Muscle of back (tissue), 13 donors: Measurements from ENCODE around the gene CEP83. TPM values are rescaled to one million over a fixed set of nuclear protein-coding genes. Genes with fewer than 3 reads are reported as not detected.
"Not testable (repeated sequence)": the region's sequence is repeated elsewhere in the genome, so short reads cannot be mapped to it uniquely, and the experiment has no call there.

ENCODE experiments used
- DNase-seq, 3 donors: peaks; one replicate each; pipeline versions ENCODE4 v3.0.0 to v3.0.0-alpha.2; 2013
- long read RNA-seq, 9 donors: transcript quantifications; one replicate each; lab custom pipeline, GENCODE V29; 2026
- polyA plus RNA-seq, 10 donors: library from polyadenylated mRNA; unstranded; fragments of 120-200 nt; gene quantifications; one replicate each; pipeline ENCODE4 v1.2.1, GENCODE V29; 2013; ENCODE audit not compliant: insufficient read length in 10 of 10

The CEP83 gene, protein sequence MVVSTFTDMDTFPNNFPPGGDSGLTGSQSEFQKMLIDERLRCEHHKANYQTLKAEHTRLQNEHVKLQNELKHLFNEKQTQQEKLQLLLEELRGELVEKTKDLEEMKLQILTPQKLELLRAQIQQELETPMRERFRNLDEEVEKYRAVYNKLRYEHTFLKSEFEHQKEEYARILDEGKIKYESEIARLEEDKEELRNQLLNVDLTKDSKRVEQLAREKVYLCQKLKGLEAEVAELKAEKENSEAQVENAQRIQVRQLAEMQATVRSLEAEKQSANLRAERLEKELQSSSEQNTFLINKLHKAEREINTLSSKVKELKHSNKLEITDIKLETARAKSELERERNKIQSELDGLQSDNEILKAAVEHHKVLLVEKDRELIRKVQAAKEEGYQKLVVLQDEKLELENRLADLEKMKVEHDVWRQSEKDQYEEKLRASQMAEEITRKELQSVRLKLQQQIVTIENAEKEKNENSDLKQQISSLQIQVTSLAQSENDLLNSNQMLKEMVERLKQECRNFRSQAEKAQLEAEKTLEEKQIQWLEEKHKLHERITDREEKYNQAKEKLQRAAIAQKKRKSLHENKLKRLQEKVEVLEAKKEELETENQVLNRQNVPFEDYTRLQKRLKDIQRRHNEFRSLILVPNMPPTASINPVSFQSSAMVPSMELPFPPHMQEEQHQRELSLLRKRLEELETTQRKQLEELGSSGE
- polyA plus RNA-seq: 10 to 100 TPM; 10.1 to 27.7 (median 16.2) TPM
- long read RNA-seq, donor 1: 0 reads
- long read RNA-seq, donor 2, partial matches to known transcripts: 0 of 2 reads
- long read RNA-seq, donor 2, other reads (novel, unspliced or antisense): 0 of 2 reads
- long read RNA-seq, donor 3: 0 reads
- long read RNA-seq, donor 4: 0 reads
- long read RNA-seq, donor 5: 0 reads
- long read RNA-seq, donor 6: 0 reads
- long read RNA-seq, donor 7: 0 reads
- long read RNA-seq, donor 8: 0 reads
- long read RNA-seq, donor 9: 0 reads

DNA sequence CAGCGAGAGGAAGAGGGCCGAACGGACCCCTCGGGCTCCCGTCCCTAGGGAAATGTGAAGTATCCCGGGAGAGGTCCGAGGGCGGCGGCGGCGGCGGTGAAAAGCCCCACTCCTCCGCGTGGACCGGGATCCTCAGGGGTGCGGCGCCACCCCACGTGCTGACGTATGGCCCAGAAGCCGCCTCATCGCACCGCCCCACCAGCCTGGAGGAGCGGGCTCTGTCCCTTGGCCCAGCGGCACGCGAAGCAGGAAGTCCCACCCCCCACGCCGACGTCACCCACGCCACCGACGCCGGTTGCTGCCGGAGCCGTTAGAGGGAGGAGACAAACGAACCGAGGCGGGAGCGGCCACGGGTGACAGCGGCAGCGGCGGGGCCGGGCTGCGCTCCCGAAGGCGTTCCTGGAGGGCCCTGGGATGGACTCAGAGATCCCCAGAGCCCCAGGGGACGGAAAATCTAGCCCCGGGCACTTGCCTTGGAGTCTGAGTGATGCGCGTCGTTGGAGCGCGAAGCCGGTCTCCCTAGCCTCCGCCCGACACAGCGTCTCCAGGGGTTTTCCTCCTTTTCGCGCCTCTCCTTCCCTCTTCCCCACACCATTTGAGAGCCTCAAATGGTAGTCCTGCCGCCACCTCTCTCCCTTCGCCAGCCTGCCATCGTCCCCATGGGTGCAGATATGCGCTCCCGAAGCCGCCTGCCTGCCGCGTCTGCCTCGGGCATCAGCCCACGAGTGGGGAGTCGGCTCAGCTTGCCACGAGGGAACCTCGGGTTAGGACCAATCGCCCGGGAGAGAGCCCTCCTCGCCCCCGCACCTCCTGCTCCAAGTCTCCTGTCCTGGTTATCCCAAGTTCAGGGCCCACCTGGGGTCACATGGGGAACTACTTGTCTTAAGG is at the start of gene CEP83:
Gene CEP83 (minus strand): TSS at position 140 of the 888 bp plus-strand sequence. CDS start 47,377 bp downstream, outside the sequence.
- DNase-seq: peak; percentile 92 to 98 (median 95)

DNA sequence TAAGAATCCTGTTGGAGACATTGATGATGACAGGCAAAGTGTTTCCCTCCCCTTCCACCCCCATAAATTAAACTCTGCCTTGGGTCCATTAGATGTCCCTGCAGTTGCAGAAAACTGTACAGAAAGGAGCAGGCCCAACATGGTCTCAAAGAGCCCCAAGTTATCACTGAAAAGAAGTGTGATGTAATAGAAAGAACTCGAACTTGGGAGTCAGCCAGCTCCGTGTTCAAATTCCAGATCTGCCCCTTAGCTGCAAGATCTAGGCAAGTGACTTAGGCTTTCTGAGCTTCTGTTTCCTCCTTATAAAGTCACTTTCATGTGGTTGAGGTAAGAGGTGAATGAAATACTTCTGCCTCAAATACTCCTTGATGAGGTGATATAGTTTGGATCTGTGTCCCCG is 49.6 kb upstream of the CEP83 start:
- no peak for DNase-seq

DNA sequence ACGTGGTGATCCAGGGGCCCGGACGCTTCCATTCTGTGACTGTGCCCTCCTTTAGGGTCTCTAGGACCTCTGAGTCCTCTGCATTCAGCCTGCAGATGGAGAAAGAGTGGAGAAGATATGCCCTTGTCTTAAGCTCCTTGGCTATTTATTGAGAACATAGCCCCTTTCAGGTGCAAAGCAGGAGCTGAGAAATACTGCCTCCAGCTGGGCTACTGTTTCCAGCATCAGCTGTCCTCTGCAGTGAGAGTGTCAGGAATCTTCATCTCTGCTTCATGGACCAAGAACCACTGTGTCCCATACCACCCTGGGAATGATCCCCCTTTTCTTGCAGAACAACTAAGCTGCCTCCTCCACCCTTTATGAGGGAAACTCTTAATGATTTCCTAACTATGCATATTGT is 47.8 kb upstream of the CEP83 start:
- no peak for DNase-seq

DNA sequence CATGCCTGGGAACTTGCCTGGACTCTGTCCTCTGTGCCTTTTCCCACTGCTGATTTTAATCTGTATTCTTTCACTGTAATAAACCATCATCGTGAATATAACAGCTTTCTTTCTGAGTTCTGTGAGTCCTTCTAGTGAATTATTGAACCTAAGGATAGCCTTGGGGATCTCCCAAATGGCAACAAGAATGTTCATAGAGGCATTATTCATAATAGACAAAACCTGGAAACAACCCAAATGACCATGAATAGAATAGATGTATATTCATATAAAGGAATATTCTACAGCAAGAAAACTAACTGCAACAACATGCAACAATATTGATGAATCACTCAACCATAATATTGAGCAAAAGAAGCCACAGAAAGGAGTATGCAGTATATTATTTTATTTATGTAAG is 44.7 kb upstream of the CEP83 start:
- DNase-seq: no peak

DNA sequence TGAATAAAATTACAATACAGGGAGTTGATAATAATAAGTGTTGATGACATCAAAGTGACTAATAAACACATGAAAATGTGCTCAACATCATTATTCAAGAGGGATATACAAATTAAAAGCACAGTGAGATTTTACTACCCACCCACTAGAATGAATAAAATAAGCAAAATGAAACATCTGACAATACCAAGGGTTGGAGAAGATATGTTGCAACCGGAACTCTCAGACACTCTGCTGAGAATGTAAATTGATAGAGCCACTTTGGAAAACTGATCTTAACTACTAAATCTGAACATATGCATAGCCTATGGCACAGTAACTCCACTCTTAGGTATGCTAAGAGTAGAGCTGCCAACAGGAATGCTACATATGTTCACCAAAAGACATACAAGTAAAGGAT is 44.0 kb upstream of the CEP83 start:
- DNase-seq: no peak

DNA sequence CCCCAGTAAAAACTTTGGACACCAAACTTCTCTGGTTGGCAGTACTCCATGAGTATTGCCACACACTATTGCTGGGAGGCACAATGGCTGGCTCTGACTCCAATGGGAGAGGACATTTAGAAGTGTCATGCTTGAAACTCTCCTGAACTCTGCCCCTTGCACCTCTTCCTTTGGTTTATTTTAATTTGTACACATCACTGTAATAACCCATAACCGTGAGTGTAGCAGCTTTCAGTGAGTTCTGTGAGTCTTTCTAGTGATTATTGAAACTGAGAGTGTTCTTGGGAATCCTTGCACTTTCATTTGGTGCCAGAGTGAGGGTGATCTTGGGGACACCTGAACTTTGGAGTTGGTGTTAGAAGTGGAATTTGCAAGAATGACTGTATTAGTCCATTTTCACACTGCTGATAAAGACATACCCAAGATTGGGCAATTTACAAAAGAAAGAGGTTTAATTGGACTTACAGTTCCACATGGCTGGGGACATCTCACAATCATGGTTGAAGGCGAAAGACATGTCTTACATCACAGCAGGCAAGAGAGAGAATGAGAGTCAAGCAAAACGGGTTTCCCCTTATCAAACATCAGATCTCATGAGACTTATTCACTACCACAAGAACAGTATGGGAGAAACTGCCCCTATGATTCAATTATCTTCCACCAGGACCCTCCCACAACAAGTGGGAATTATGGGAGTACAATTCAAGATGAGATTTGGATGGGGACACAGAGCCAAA is 41.3 kb upstream of the CEP83 start:
- no peak for DNase-seq

DNA sequence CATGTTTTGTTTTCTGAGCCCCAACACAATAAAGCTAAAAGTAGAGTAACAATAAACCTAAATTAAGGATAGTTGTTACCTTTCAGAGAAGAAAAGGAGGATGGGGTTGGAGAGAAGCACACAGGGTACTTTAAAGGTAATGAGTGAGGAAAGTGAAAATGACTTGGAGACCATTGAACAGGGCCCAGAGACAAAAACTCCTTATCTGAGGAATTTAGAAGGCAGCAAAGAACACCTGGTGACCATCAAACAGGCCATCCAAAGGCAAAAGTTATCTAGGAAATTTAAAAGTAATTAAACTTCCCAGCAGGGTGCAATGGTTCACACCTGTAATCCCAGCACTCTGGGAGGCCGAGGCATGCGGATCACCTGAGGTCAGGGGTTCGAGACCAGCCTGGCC is 39.0 kb upstream of the CEP83 start:
- DNase-seq: no peak

DNA sequence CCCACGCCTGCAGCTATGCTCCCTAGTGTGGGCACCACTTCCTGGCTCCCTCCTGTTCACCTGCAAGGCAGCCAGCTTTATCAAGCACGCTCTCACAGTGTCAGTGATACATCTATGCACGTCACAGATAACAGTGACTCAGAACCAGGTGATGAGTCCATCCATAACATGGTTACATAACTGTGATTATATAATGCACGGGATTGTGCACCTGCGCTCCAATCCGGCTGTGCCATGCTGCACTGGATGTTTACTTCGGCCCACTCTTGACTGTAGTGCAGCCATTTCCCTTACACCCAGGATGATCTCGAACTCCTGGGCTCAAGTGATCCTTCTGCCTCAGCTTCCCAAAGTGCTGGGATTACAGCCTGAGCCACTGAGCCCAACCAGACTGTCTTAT is 38.4 kb upstream of the CEP83 start:
- no peak for DNase-seq

DNA sequence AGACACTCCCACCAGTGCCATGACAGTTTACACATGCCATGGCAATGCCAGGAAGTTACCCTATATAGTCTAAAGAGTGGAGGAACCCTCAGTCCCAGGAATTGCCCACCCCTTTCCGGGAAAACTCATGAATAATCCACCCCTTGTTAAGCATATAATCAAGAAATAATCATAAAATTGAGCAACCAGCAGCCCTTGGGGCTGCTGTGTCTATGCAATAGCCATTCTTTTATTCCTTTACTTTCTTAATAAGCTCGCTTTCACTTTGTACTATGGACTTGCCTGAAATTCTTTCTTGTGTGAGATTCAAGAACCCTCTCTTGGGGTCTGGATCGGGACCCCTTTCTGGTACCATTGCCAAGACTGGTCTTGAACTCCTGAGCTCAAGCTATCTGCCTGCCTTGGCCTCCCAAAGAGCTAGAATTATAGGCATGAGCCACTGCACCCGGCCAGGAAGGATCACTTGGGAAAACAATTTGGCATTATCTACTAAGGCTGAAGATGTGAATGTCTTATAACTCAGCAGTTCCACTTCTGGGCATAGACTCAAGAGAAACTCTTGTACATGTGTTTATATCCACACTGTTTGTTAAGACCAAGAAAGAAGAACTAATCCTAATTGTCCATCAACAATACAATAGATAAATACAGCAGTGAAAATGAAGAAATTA is 35.9 kb upstream of the CEP83 start:
- peak; percentile 9 to 75 (median 55) for DNase-seq

DNA sequence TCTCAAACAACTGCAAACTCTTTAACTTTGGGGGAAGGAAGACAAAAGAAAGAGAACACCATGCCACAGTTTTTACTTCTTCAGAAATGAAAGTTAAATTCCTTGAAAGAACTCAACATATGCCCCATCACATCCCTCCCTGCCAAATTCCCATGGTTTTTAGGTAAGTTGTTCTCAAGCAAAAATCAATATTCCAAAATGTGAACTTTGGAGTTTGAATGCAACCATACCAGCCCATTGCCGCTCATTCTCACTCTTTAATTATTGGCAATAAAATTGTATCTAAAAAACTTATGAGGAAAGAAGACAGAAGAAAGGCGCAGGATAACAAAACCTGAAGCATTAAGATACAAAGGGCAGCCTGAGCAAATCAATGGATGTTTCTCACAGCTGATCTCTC is 31.8 kb upstream of the CEP83 start:
- DNase-seq: no peak

DNA sequence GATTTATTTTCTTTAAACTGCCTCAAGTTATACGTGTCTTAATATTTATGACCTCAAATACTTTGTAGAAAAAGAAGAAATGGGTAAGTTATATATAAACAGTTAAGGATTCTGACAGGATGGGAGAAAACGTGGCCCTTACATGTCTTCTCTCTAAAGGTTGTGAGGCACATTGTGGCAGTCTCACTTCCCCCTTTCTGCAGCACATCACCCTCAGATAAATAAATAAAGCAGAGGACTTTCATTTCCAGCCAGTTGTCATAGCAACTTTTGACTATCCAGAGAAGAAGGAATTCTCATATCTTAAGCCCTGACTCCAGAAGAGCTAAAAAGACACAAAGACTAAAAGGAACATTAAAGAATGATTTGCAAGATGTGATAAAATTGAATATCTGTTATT is 28.8 kb upstream of the CEP83 start:
- peak in 1 of 3 donors; percentile 7 for DNase-seq

DNA sequence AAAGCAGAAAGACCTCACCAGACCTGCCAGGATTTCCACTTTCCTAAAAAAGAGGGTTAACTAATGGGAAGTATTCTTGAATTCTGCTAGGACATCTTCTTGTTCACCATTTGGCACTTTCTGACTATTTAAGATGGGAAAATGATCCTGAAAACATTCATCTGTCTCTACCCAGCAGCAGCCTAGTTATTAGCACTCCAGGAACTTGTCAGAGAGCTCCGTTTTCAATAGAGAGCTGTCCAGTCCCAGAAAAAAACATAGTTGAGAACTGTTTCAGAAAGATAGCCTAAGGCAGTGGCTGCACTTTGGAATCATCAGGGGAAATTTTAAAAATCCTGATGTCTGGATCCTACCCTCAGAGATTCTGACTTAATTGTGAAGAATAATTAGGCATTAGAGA is 22.1 kb upstream of the CEP83 start:
- no peak for DNase-seq

DNA sequence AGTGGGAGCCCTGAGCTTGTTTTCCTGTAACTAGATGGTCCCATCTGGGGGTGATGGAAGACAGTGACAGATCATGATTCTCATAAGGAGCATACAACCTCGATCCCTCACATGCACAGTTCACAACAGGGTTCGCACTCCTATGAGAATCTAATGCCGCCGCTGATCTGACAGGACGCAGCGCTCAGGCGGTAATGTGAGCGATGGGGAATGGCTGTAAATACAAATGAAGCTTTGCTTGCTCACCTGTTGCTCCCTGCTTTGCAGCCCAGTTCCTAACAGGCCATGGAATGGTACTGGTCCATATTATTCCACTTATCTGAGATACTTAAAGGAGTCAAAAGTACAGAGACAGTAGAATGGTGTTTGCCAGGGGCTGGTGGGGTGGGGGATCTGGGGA is 9.9 kb upstream of the CEP83 start:
- no peak for DNase-seq

DNA sequence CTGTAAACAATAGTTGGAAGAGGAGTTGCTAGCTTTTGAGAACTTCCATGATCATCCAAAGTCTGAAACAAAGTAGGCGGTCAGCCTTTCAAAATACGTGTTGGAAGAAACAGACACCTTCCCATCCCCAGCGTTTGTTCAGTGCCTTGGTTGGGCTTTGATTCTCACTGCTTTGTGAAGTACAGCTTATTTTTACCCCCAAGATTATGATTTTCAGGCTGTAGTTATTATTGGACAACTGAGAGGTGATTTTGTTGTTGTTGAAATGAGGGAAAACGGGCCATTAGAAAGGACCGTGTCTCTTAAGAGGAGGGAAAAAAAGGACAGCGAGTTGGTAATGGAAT is 921 bp upstream of the CEP83 start:
- peak in 2 of 3 donors; percentile 23 to 52 for DNase-seq

DNA sequence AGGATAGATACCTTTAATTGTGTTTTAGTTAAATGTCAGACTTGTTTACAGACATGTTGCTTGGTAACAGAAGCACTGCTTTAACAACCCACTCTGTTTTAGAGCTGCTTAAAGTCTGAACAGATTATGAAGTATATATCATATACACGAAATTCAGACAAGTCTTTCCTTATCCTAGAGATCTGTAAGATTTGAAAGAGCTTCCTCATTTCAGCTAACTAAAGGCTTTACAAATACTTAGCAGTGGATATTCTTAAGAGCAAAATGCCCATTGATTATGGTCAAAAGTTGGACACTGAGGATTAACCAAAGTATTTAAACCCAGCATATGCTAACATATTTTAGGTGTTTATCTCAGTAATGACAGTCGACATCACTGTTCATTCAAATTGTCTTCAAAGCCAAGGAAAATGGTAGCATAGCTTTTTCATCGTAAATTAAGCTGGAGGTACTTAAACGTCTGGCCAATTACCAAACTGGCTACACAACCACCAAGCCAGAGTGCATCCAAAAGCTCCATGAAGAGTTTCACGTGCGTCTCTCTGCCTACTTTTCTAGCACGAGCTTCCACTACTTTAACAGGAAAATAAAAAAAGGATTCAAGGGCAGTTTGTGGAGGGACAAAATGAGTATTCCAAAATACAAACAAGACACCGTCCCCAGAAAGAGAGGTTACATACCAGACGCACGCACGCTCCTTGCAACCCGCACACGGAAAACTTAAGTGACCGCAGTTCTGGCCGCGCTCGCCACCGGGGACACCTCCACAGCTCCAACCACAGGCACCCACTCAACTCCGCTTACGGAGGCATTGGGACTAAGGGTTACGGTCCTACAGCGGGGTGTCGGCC is 565 bp downstream of the CEP83 start:
- DNase-seq: peak in 1 of 3 donors; percentile 29

DNA sequence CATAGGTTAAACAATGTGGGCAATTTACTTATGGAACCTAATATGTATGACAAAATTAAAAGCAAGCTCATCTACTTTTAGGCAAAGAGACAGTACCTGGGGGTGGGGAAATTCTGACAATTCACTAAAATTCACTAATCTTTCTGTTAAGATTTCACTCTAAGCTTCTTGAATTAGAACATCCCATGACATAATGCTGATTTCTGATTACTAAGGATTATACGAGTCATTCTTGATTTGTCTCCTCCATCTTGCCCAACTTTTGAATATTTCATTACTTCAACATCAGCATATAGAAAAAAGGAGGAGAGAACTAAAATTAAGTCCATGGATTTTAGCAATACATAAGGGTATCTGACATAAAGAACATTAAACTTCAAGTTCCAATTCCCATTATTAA is 2.4 kb downstream of the CEP83 start:
- no peak for DNase-seq

DNA sequence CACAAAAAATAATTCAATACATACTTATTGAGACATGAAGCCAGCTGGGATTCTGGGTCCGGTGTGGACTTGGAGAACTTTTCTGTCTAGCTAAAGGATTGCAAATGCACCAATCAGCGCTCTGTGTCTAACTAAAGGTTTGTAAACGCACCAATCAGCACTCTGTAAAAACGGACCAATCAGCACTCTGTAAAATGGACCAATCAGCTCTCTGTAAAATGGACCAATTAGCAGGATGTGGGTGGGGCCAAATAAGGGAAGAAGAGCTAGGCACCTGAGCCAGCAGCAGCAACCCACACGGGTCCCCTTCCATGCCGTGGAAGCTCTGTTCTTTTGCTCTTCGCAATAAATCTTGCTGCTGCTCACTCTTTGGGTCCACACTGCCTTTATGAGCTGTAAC is 5.3 kb downstream of the CEP83 start:
- not testable (repeated sequence) for DNase-seq

DNA sequence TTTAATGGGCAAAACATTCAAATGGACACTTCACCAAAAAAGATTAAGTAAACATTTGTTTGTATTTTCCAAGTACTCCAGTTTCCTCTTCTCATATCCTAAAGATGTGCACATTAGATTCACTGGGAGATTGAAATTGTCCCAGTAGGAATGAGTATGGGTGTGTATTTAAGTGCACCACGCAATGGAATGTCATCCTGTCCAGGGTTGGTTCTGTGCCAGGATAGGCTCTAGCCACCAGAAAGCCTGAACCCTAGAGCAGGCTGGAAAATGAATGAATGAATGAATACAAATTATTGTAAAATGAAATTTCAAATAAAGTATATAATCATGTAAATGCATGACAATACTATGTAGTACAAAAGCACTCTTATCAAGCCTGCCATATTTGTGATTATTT is 14.0 kb downstream of the CEP83 start:
- no peak for DNase-seq

DNA sequence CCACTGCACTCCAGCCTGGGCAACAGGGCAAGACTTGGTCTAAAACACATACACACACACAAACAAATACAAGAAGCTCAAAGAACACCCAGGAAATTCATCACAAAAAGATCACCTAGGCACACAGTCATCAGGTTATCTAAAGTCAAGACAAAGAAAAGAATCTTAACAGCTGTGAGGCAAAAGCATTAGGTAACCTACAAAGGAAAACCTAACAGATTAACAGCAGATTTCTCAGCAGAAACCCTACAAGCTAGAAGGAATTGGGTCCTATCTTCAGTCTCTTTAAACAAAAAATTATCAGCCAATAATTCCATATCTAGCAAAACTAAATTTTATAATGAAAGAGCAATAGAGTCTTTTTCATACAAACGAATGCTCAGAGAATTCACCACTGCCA is 22.4 kb downstream of the CEP83 start:
- no peak for DNase-seq
